GM21447 (cell line): ENCODE data around the gene PDE3B.
"Not testable (repeated sequence)": the region's sequence is repeated elsewhere in the genome, so short reads cannot be mapped to it uniquely, and the experiment has no call there.

Experiments used
- ATAC-seq: cut with Tn5 transposase; IDR thresholded peaks from one replicate; pipeline ENCODE4 v1.9.1; 2021; ENCODE audit not compliant: unreplicated experiment

The PDE3B gene

DNA sequence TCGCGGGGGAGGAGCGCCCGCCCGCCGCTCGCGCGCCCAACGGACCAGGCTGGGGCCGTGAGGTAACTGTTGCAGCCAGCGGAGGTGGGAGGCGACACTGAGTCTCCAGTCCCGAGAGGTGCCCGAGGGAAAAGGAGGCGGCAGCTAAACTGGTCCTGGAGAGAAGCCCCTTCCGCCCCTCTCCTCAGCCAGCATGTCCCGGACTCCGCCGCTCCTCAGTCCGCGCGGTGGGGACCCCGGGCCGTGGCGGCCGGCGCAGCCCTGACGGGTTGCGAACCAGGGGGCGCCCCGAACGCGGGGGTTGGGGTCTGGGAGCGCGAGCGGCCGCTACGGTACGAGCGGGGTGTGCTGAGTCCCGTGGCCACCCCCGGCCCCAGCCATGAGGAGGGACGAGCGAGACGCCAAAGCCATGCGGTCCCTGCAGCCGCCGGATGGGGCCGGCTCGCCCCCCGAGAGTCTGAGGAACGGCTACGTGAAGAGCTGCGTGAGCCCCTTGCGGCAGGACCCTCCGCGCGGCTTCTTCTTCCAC, at the start of gene PDE3B:
Gene PDE3B (plus strand): TSS at position 108 of the 529 bp plus-strand sequence. CDS start 272 bp downstream, at position 380.
- ATAC-seq = peak; percentile 73

- ATAC-seq = not testable (repeated sequence)
Observed at GRCh38 chr11:14595261-14595660, 48.3 kb upstream of the PDE3B start.

DNA sequence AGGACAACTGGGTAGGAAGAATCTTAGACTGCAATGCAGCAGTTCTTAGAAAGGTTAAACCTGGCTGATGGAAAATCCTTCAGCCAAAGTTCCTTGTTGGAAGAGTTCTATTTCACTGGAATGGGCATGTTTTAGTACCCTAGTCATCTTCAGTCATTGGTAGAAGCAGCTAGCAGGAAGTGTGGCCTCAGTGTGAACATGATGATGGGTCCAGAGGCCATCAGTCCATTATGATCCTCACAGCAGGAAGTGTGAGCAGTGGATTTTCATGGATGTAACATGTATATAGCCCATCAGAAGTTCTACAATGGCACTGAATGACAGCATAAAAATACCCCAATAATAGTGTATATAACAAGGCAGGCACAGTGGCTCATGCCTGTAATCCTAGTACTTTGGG, 35.9 kb upstream of the PDE3B start:
- no peak for ATAC-seq

- ATAC-seq = no peak
Observed at GRCh38 chr11:14609902-14610301, 33.7 kb upstream of the PDE3B start.

GRCh38 chr11:14611939-14612338, 31.7 kb upstream of the PDE3B start:
- ATAC-seq = peak; percentile 63

DNA sequence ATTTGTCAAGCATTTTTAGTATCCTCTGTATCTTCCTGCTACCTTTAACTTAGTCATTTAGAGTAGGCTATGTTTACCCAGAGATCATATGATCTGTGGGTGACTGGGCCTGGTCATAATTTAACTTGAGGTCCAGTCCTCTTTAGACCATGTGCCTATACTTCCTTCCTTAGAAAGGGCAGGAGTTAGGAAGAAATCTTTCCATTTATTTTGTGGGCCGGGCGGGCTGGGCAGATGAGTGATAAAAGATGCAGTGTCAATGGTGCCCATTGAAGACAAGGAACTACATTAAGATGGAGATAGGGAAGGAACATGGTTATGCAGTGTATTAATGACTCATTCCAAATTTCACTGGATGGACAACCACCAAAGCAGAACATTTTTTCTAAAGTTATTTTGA, 30.9 kb upstream of the PDE3B start:
- ATAC-seq = no peak

GRCh38 chr11:14614091-14614622, 29.4 kb upstream of the PDE3B start:
- ATAC-seq = no peak

DNA sequence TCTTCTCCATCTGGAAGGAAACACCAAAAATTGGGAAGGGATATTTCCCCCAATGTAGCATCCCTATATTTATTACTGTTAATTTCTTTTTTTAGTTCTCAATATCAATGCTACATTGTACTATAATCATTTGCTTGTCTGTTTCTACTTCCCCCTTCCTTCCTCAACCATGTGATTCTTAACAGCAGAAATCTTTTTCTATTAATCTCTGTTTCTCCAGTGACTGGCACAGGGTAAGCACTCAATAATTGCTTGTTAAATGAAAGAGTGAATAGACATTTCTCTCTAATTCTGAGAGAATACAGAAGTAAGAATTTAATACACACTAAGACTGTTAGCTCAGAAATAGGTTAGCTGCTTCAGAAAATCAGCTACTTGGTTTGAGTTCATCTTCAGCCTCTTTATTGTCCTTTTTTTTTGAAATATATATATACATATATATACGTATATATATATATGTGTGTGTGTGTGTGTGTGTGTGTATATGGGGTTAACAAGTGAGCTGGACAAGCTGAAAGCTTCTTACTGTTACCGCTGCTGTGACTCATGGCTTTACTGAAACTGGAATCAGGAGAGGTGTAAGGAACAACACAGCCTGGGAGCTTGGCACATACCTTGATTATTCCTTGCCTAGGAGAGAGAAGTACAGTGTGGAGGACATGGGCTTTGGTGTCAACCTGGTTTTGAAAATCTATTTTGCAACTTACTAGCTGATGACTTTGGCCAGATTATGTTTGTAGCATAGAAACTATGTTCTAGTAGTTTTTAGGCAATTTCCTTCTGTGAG, 26.2 kb upstream of the PDE3B start:
- ATAC-seq = no peak

DNA sequence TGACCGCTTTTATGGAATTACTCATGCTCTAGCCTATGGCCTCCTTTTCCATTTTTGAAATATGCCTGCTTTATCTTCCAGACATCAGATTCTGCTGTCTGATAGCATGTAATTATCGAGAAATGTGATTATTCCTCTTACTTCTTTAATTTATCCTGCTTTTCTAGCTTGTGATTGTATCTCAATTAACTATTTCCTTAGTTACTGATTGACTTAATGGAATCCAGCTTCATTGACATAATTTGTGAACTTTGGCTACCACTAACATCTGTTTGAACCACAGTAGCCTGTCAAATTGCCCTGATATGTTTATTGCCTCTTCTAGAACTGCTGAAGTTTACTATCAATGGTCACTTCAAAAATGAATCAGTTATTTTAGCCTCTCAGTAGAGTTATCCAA, 25.5 kb upstream of the PDE3B start:
- no peak for ATAC-seq

GRCh38 chr11:14619603-14620531, 23.7 kb upstream of the PDE3B start:
- no peak for ATAC-seq

DNA sequence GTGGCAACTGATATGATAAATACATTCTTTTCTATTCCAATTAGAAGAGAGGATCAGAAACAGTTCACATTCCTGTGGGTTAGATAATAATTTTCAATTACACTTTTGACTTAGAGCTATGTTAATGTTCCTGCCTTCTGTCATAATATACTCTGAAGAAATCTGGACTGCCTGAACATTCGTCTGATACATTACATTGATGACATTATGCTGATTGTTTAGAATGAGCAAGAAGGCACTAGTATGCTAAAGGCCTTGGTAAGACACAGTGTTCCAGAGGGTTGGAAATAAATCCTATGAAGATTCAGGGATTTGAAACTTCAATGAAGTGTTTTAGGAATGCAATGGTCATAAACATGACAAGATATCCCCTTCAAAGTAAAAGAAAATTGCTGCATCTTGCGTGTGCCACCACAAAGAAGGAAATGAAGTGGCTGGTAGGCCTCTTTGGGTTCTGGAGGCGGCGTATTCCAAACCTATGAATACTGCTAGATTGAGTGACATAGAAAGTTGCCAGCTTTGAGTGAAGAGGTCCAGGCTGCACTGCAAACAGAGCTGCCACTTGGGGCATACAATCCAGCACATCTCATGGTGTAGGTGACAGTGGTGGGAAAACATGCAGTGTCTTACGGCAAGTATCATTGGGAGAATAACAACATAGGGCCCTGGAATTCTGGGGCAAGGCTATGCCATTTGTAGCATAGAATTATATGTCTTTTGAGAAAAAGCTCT, 21.2 kb upstream of the PDE3B start:
- ATAC-seq = no peak

DNA sequence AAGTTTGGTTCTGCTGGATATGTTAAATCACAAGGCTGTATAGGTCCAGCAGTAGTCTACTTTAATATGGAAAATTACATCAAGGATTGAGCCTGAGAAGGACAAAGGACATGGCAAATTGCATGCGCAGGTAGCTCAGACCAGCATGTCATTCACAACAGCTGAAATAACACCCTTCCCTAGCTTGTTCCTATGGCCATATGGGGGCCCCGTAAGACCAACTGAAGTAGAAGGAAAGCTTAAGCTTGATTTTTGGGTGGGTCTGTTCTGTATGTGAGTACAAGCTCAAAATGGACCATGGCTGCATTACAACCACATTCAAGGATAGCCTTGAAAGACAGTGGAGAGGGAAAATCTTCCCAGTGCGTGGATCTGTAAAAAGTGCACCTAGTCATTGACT, 20.6 kb upstream of the PDE3B start:
- no peak for ATAC-seq

DNA sequence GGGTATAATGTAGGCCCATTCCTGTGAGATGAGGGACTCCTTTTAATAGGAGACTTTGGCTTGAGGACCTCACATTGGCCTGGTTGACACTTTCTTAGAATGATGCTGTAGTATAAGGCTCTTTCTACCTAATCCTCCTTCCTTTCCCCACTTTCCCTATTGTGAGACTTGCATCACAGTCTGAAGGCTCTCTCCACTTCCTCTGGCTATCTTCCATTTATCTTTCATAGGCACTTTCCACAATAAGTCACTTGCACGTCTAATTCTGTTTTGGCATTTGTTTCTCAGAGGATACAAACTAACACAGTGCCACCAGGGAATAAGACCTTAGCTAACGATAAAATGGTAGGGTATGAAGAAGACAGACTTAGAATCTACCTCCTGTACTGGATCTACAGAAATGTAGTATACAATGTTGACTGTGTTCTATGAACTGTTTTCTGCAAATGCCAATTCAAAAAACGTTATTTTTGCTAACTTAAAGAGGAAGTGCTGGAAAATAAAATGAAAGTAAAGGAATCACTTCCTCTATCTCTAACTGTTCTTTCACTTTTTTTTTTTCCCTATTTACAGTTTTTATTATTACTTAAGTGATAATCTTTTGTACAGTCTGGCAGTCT, 17.9 kb upstream of the PDE3B start:
- ATAC-seq = peak; percentile 61

DNA sequence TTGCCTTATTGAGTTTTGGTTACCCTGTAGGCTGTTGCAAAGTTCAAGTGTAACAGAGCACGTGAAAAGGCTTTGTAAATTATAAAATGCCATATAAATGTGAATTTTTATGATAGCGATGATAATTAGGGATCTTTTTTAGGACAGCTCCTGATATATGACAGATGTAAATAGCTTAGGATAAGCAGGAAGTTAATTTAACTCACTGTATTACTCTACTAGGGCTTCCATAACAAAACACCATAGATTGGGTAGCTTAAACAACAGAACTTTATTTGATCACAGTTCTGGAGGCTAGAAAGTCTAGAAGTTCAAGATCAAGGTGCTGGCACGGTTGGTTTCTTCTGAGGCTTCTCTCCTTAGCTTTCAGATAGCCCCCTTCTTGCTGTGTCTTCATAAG, 17.0 kb upstream of the PDE3B start:
- no peak for ATAC-seq

GRCh38 chr11:14633506-14634224, 9.9 kb upstream of the PDE3B start:
- not testable (repeated sequence) for ATAC-seq

GRCh38 chr11:14634813-14635212, 8.8 kb upstream of the PDE3B start:
- no peak for ATAC-seq

GRCh38 chr11:14635546-14635945, 8.1 kb upstream of the PDE3B start:
- no peak for ATAC-seq

- no peak for ATAC-seq
Observed at GRCh38 chr11:14636119-14636518, 7.5 kb upstream of the PDE3B start.

- no peak for ATAC-seq
Observed at GRCh38 chr11:14637868-14638409, 5.7 kb upstream of the PDE3B start.
